KG1 (cell line): ENCODE data around the gene KRTAP24-1.

Experiments used
- DNase-seq: peaks from one replicate; lab custom pipeline; 2025; lab: John Stamatoyannopoulos, UW

Gene KRTAP24-1, protein sequence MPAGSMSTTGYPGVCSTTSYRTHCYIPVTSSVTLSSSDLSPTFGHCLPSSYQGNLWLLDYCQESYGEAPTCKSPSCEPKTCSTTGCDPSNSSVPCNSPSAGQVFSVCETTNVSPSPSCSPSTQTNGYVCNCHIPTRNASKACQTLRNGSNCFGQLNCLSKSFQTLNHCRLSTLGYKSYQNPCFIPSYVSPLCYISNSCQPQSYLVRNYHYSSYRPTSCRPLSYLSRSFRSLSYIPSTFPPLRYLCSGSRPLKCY

DNA sequence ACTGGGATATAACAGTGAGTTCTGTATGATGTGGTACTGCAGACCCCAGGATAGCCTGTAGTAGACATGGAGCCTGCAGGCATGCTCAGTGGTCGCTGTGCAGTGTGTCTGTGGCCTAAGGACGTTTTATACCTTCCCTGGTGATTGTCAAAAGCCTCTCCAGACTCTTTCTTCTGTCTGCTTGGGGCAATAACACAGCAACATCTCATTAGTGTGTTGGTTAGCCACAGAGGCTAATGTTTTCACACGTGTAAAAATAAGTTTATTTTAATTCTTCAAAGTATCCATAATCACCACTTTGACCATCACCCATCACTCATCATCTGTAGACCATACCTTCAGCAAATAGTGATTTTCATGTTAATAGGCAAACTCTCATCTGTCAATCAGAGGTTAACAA, at the start of gene KRTAP24-1:
KRTAP24-1 (minus strand) TSS at position 101 of the 400 bp plus-strand sequence; CDS start at position 83, 18 bp downstream.
- DNase-seq = no peak

GRCh38 chr21:30329203-30329875, 46.6 kb upstream of the KRTAP24-1 start:
- DNase-seq = no peak

DNA sequence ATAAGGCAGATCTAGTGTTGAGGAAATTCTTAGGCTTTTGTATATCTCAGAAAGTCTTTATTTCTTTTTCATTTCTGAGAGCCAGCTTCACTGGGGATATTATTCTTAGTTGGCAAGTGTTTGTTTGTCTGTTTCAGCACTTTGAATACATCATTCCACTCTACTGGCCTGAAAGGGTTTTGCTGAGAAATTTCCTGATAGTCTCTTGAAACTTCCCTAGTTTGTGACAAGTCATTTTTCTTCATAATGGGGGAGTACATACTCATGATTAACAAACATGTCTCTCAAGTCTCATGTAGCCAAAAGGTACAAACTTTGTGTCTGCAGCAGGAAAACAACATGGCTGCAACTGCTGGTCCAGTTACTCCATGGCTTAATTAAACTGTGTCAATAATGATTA, 43.6 kb upstream of the KRTAP24-1 start:
- DNase-seq = no peak

DNA sequence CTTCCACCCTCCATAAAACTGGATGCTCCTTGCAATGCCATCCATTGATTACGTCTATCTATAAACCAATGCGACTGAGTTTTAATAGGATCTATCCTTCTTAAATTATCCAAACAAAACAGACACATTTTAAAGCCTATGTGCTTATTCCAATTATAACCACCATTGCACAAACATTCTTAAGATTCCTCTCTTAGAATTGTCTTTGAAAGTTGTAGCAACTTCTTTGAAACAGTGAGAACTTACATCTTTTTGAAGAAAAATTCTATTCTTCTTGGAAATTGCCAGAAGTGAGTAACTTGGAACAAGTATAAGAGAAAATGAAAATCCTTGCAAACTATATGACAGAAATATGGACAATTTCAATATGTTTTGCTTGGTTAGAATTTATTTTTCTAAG, 37.5 kb upstream of the KRTAP24-1 start, which contains the start of gene KRTAP26-1:
KRTAP26-1 (minus strand) TSS at position 101 of the 400 bp plus-strand sequence. CDS start 280 bp downstream, outside the sequence.
- DNase-seq = no peak

DNA sequence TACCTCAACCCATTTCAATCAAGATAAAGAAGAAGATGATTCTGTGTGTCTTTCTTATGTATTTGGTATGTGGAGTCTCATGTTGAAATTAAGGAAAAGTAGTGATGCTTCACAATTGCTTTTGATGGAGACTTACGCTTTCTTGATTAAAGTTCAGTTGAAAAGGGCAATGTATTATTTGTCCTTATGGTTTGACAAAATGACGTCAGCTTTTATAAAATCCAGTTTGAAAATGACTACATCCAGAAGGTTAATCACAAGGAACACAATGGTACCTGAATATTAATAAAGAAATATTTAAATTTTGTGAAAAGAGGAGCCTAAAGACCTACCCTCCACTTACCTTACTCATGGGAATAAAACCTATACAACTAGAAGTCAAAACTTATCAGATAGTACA, 33.0 kb upstream of the KRTAP24-1 start:
- no peak for DNase-seq

GRCh38 chr21:30306884-30307283, 24.1 kb upstream of the KRTAP24-1 start:
- DNase-seq = no peak

DNA sequence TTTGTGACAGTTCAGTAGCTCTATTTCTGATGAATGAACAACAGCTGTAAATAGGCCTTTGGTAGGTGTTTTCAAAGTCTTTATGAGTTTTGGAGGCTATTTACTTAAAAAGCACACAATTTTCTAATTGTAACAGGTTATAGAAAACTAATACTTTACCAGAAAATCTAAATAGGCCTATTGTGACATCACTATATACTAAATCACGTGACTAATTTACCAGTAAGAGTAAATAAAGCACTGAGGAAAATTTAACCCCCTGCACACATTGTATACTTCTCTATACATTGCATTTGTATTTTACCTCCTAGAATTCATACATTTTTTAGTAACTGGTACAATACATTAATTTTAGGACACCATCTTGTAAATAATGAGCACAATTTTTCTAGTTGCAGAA, 22.4 kb upstream of the KRTAP24-1 start:
- no peak for DNase-seq

- DNase-seq = no peak
Measured at GRCh38 chr21:30289215-30289614, 6.5 kb upstream of the KRTAP24-1 start, which contains the start of gene KRTAP25-1. Gene KRTAP25-1, minus strand, starts transcription at chr21:30289514. Its CDS starts 24 bp downstream, at chr21:30289490.

DNA sequence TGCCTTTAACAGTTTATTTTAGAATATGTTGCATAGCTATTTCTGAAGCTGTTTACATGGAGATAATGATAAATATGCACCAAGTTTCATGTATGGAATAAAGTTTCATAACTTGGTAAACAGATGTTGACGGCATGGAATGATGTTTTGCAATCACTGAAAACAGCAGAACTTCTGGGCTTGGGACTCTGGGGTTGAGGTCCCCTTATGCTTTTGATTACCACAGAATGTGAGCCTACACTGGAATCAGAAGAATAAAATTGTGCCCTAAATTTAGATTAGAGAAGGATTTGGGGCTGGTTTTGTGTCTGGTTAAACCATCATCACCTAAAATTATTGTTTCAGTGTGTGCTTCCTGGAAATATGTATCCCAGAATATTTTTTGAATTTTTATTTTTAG, 11.1 kb downstream of the KRTAP24-1 start:
- DNase-seq = no peak

DNA sequence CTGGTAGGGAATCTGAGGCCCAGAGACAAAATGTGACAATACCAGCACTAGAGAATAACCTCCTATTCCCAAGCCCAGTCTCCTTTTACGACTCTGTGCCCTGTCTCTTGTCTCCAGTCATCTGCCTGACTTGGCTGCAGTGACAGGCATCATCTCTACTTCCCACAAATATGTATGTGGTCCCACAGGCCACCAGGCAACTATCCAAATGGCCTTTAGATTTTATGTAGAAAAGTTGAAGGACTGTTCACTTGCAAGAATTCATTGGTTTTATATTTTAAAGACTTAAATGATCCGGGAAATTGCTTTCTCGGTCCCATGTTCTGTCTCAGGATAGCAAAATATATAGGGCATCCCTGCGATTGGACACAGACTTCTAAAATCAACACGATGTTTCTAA, 11.6 kb downstream of the KRTAP24-1 start:
- DNase-seq = no peak

- no peak for DNase-seq
Measured at GRCh38 chr21:30269803-30270530, 12.8 kb downstream of the KRTAP24-1 start.

- peak; percentile 10 for DNase-seq
Measured at GRCh38 chr21:30268608-30269197, 14.0 kb downstream of the KRTAP24-1 start.

DNA sequence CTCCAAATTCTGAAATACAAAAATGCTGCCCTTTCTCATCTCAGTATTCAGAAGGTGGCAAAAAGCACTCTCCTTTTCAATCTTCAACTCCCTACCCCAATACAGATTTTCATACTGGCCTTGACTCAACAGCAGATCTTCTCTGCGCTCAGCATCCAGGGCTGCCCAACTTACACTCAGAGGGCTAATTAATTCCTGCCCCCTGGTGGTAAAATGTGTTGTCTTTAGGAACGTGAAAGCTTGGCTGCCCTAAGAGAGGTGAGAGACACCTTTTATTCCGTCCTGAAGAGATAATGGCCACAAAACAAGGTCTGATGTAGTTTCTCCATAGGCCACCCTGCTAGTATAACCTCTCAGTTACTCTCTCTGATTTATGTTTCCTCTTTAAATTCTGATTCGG, 25.0 kb downstream of the KRTAP24-1 start:
- no peak for DNase-seq

DNA sequence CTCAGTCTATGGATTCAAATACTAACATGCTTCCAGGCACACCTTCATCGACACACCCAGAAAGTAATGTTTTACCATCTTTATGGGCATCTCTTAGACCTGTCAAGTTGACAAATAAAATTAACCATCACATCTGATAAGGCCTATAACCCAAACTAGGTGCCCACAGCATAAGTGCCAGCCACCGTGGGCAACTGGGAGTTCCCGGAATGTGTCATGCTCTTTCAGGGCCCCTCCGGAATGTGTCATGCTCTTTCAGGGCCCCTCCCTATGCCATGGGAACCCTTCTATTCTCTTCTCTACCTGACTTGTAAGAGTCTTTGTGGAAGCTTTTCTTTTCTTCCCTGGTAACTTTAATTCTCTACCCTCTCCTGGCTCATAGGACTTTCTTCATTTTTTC, 26.6 kb downstream of the KRTAP24-1 start:
- DNase-seq = no peak

DNA sequence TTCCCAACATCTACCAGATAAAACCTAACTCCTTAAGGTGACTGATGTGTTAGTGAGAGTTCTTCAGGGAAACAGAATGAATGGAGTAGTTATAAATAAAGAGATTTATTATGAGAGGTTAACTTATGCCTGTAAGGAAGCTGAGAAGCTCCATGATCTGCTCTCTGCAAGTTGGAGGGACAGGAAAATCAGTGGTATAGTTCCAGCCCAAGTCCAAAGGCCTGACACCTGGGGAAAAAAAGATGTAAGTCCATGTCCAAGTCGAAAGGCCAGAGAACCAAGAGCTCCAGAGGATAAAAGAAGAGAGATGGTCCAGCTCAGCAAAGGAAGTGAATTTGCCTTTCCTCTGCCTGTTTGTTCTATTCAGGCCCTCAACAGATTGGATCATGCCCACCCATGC, 27.1 kb downstream of the KRTAP24-1 start:
- no peak for DNase-seq

- DNase-seq = no peak
Measured at GRCh38 chr21:30251781-30252180, 31.0 kb downstream of the KRTAP24-1 start.

- no peak for DNase-seq
Measured at GRCh38 chr21:30249936-30250335, 32.8 kb downstream of the KRTAP24-1 start.

DNA sequence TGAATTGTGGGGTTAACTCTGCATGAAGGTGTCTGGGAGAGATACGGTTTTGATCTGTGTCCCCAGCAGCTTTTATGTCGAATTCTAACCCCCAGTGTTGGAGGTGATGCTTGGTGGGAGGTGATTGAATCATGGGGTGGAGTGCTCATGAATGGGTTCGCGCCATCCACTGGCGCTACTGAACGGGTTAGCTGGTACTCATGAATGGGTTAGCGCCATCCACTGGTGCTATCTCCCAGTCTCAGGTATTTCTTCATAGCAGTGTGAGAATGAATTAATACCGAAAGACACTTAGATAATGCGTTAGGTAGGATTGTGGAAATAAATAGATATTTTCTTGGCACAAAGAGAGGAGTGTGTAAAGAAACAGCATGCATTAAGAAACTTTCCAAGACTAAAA, 33.9 kb downstream of the KRTAP24-1 start:
- DNase-seq = no peak

DNA sequence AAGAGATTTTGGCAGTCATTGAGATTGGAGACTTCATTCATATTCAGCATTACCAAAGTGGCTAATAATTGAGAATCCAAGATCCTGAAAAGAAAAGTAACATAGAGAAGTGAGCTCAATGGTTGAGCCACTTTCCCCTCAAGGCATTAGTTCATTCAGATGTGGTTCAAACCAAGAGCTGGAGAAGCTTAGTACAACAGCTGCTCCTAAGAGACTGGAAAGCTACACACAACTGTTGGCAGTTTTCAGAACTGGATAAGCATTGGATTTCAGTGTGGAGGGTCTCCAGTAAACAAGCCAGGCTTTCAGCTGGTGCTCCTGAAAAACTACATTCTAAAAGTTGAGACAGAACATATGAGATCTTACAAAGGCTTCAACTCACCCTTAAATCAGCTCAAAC, 37.7 kb downstream of the KRTAP24-1 start:
- DNase-seq = no peak

DNA sequence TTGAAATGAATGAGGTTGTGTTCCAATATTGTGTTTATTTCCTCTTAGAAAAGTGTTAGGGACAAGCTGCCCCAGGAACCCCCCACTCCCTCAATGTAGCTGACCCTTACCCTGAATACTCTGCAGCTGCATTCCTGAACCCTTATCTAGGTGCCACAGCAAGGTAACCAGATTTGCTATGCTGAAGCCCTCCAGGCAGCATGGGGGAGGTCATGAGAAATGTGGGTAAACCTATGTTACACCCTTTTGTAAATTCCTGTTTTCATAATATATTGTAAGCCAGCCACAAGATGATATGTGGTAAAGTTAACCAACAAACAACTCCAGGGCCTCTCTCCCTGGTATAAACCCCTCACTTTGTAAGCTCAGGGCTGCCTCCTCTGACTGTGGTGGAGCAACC, 39.1 kb downstream of the KRTAP24-1 start:
- DNase-seq = no peak

GRCh38 chr21:30240661-30241060, 42.1 kb downstream of the KRTAP24-1 start:
- DNase-seq = no peak

DNA sequence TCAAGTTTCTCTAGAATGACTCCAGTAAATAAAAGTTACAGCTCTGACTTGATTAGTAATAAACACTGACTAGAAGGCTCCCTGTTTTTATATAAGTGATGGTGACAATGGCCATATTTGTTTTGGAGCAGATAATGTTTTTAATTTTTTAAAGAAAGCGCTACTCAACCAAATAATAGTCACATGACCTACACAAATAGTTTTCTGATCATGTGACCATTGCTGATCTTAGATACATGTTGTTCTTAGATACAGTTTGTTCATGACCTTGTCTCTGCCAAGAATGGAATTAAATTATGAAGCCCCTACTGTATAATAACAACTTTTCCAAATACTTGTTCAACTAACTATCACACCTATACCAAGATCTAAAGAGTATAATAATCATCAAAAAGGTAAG, 44.6 kb downstream of the KRTAP24-1 start:
- no peak for DNase-seq
